ENCODE data around the gene MAZ. TPM values are rescaled to one million over a fixed set of nuclear protein-coding genes. Genes with fewer than 3 reads are reported as not detected.

Gene MAZ
- 102 and 129 TPM in 2 replicates for total RNA-seq

DNA sequence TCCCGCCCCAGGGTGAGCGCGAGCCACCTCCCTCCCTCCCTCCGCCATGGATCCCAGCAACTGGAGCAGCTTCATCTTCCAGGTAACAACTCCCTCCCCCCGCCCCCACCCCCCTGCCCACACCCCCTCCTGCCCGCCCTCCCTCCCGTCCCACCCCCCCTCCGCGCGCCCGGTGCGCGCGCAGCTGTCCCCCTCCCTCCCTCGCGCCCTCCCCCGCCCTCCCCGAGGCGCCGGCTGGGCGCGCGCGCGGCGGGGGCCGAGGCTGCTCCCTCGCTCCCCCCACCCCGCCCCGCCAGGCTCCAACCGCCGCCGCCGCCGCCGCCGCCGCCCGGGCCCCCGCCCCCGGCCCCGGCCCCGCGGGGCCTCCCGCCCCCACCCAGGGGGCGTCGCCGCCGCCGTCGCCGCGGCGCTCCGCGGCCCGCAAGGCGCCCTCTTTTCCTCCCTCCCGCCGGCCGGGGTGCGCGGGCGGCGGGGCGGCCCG is at the start of gene MAZ:
MAZ (plus strand) TSS at position 431 of the 481 bp plus-strand sequence. CDS start 173 bp downstream, outside the sequence.

GRCh38 chr16:29777576-29778350 is 28.6 kb upstream of the MAZ start, which contains the start of gene ZG16:
TSS of gene ZG16 (plus strand) at chr16:29778256. CDS start at chr16:29779267, 1,011 bp downstream.

DNA sequence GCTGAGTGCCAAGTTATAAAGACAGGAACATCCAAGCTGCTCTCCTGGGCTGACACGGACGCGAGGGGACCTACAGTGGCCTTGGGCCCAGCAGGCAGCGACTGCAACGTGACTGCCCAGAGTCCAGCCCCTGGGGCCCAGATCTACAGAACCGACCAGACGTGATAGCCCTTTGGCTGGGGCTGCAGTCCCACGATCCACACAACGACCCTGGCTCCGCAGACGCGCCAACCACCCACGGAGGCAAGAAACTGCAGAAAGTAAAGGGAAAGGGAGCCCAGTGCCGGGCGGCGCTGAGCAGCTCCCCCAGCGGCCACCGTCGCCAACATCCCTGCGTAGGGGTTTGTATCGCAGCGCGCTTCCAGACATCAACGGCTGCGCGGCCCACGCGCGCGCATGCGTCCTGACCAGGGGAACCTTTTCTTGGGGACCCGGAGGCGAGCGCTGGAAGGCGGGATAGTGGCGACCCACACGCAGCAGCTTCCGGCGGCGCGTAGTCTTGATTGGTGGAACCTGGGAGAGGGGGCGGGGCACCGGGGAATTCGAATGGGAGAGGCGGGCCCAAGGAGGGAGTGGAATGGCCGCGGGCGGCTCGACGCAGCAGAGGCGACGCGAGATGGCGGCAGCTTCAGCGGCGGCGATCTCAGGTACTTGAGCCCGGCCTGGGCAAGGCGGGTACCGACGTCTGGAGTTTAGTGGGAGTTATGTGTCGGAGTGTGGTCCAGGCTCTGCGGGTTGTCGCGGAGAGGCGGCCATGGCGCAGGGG is 16.0 kb upstream of the MAZ start, which contains the start of gene KIF22:
KIF22 (plus strand) TSS at position 569 of the 766 bp plus-strand sequence; CDS start at position 578, 9 bp downstream.

GRCh38 chr16:29811896-29812665 is 5.8 kb downstream of the MAZ start, which contains the start of gene PRRT2:
TSS of gene PRRT2 (plus strand) at chr16:29812193. CDS start at chr16:29813055, 862 bp downstream.

GRCh38 chr16:29815793-29816693 is 9.7 kb downstream of the MAZ start, which contains the start of gene PAGR1:
TSS of gene PAGR1 (plus strand) at chr16:29816152. CDS start at chr16:29816526, 374 bp downstream.

GRCh38 chr16:29820271-29820701 is 14.0 kb downstream of the MAZ start, which contains the start of gene MVP:
TSS of gene MVP (plus strand) at chr16:29820462. CDS start at chr16:29830550, 10,088 bp downstream.

Other genes starting within 250 kb of the MAZ start
- gene SPN, start 143.3 kb upstream of the MAZ start, total RNA-seq: not detected in 2 replicates
- 0.65 TPM in 1 of 2 replicates, not detected in the other for gene QPRT, start 127.3 kb upstream of the MAZ start, total RNA-seq
- gene C16orf54, start 60.5 kb upstream of the MAZ start, total RNA-seq: not detected in 2 replicates
- gene ZG16, start 28.3 kb upstream of the MAZ start, total RNA-seq: not detected in 2 replicates
- 15.1 TPM in 2 replicates for gene KIF22, start 15.8 kb upstream of the MAZ start, total RNA-seq
- gene PRRT2, start 5.7 kb downstream of the MAZ start, total RNA-seq: under 0.01 and 0.09 TPM in 2 replicates
- 14.0 and 15.6 TPM in 2 replicates for gene PAGR1, start 9.6 kb downstream of the MAZ start, total RNA-seq
- gene MVP, start 13.9 kb downstream of the MAZ start, total RNA-seq: 106 and 116 TPM in 2 replicates
- 68.7 and 73.8 TPM in 2 replicates for gene CDIPT, start 56.7 kb downstream of the MAZ start, total RNA-seq
- 0.26 and 0.98 TPM in 2 replicates for gene SEZ6L2, start 93.0 kb downstream of the MAZ start, total RNA-seq
- gene ASPHD1, start 94.0 kb downstream of the MAZ start, total RNA-seq: 0.17 and 0.33 TPM in 2 replicates
- gene KCTD13, start 119.7 kb downstream of the MAZ start, total RNA-seq: 2.6 and 3.2 TPM in 2 replicates
- gene TMEM219, start 155.6 kb downstream of the MAZ start, total RNA-seq: 54.8 and 69.0 TPM in 2 replicates
- gene TAOK2, start 167.3 kb downstream of the MAZ start, total RNA-seq: 77.8 and 79.8 TPM in 2 replicates
- 3.6 and 5.5 TPM in 2 replicates for gene HIRIP3, start 189.1 kb downstream of the MAZ start, total RNA-seq
- gene INO80E, start 189.7 kb downstream of the MAZ start, total RNA-seq: 16.6 and 17.7 TPM in 2 replicates
- gene DOC2A, start 204.5 kb downstream of the MAZ start, total RNA-seq: 0.09 and 0.33 TPM in 2 replicates
- not detected in 2 replicates for gene C16orf92, start 216.7 kb downstream of the MAZ start, total RNA-seq
- gene TLCD3B, start 224.7 kb downstream of the MAZ start, total RNA-seq: not detected in 2 replicates

All from dermis lymphatic vessel endothelial cell (primary cell).